HG03432 (cell line): Measurements from ENCODE around the gene AMMECR1.
"Not testable (repeated sequence)": the region's sequence is repeated elsewhere in the genome, so short reads cannot be mapped to it uniquely, and the experiment has no call there.

Source experiments
- ATAC-seq: cut with Tn5 transposase; IDR thresholded peaks from one replicate; pipeline ENCODE4 v1.9.1; 2021; ENCODE audit warnings: mild to moderate bottlenecking, moderate library complexity; ENCODE audit not compliant: unreplicated experiment

Gene AMMECR1

GRCh38 chrX:110259117-110259516 is 58.8 kb downstream of the AMMECR1 start:
- no peak for ATAC-seq

- no peak for ATAC-seq
These were observed 59.3 kb downstream of the AMMECR1 start for GRCh38 chrX:110258552-110258951.

DNA sequence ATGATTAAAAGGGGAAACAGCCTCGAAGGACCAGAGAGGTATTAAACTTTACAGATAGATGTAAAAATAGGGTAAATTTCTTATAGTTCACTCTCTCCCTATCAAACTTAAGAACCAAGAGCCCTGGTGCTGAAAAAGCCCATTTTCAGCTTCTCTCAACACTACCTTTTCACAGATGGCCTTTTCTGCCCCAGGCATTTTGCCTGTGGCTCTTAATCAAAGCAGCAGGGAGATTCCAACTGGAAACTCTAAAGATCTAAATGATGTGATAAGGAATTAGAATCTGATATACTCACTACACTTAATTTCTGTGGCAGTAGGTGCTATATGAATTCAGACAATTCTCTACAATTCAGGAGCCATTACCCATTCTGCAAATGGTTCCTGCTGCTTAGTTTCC is 60.0 kb downstream of the AMMECR1 start:
- ATAC-seq = no peak

- no peak for ATAC-seq
These were observed 65.2 kb downstream of the AMMECR1 start for GRCh38 chrX:110252711-110253110.

- ATAC-seq = no peak
These were observed 65.9 kb downstream of the AMMECR1 start for GRCh38 chrX:110251961-110252360.

- no peak for ATAC-seq
These were observed 66.4 kb downstream of the AMMECR1 start for GRCh38 chrX:110251526-110251925.

GRCh38 chrX:110250847-110251246 is 67.0 kb downstream of the AMMECR1 start:
- ATAC-seq = no peak

GRCh38 chrX:110248578-110248977 is 69.3 kb downstream of the AMMECR1 start:
- no peak for ATAC-seq

DNA sequence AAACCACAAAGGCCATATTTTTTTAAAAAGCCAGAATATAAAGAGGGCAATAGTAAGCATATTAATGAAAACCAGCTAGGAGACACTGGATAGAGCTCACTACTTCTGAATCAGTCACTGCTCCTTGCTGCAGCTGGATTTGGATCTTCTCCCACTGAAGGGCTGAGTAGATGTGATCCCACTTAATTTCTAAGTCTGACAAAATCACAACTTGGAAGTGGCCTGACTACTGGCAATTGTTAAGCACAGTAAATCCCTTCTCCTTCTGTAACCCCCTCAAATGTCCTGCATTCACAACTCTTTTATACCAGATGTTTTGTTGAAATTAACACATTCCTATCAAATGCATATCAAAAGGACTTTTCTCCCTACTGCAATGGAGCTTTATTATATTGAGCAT is 72.9 kb downstream of the AMMECR1 start:
- ATAC-seq = no peak

- no peak for ATAC-seq
These were observed 75.5 kb downstream of the AMMECR1 start for GRCh38 chrX:110242371-110242770.

DNA sequence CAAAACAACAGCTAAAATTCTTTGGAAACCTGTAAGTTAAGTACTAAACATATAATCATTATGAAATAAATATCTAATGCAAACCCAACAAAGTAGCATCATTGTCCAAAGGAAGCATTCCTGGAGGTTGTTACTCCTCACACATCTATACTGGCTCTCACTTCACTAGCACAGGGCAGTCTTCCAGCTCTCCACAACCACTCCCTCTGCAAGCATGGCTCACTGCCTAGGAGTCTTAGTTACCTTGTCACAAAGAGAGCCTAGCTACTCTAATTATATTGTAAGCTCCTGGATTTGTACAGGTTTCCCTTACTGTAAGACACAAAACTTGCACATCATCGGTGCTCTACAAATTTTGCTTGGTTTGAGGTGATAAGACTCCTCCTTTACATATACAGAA is 76.1 kb downstream of the AMMECR1 start:
- ATAC-seq = no peak

DNA sequence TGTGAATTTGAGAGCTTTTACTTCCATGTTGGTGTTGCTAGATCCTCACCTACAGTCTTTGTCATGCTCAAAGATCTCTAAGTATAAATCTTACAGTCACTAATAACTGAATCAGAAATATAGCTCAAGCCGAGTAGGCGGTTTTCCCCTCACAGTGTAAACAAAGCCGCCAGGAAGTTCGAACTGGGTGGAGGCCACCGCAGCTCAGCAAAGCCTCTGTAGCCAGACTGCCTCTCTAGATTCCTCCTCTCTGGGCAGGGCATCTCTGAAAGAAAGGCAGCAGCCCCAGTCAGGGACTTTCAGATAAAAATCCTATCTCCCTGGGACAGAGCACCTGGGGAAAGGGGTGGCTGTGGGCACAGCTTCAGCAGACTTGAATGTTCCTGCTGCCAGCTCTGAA is 79.6 kb downstream of the AMMECR1 start:
- ATAC-seq = not testable (repeated sequence)

GRCh38 chrX:110231485-110231884 is 86.4 kb downstream of the AMMECR1 start:
- ATAC-seq = not testable (repeated sequence)

GRCh38 chrX:110229497-110230111 is 88.3 kb downstream of the AMMECR1 start:
- ATAC-seq = not testable (repeated sequence)

DNA sequence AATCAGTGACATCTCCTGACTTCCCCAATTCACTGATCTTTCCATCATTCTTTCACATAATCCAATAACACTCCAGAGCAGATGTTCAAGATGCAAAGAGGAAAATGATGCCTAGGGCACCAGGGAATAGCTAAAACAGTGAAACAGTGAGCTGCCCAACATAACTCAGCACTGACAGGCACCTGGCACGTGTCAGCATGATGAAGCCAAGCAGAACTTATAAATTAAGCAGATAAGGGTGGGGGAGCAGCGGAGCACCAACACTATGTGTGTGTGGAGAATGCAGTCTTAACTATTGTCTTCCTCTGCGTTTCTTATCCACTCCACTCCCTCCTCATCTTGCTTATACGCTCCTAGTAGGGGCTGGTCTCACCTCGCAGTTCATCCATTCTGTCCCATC is 89.4 kb downstream of the AMMECR1 start:
- no peak for ATAC-seq

- ATAC-seq = no peak
These were observed 91.0 kb downstream of the AMMECR1 start for GRCh38 chrX:110226931-110227330.

DNA sequence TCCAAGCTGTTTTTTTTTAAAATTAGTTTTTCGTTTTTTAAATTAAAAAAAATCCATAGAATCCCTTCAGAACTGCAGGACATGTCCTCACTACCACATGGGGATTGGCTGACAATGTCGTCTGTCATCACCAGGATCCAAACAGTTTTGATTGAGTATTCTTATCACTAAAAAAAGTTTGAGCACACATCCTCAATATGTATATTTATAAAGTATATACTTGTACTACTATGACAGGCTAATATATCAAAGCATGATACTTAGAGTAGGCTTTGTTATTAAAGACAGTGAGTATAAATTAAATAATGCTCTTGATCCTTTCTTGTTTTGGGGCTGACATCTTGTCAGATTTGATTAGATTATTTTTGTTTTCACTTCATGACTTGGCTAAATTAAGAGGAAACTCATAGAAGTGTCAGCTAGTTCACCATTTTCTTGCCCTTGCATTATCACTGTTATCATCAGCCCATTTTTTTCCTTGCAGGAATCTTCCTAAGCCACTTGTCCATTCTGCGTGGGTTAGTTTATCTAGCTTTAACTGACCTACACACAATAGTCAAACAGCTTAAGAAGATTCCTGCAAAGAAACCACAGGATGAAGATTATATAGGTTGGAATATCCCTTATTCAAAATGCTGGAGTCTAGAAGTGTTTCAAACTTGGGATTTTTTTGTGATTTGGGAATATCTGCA is 92.8 kb downstream of the AMMECR1 start:
- ATAC-seq = no peak

DNA sequence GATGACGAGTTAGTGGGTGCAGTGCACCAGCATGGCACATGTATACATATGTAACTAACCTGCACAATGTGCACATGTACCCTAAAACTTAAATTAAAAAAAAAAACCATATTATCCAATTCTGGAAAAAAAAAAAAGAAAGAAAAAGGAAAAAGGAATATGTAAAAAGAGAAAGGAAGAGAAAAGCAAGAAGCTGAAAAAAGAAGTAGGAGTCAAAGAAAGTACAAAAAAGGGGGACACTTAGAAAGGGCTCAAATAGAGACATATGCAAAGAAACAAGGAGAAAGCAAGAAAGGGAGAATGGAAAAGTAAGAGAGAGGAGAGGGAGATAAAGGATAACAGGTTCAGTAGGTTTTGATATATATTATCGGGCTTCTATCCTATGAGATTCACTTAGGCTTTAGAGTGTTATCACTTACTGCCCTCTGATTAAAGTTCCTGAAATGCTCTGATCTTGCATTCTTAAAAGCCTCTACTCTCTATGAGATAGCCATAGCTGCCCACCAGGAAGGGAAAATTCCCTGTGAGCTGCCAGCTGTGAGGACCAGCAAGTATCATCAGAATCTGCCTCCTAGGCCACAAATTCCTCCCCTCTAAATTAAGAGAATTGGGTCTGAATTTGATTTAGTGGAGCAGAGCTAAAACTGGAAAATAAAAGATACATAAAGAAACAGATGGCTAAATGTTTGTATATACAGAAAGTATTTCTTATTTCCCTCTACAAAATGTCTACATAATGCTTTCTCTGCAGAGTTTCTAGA is 95.2 kb downstream of the AMMECR1 start:
- no peak for ATAC-seq

DNA sequence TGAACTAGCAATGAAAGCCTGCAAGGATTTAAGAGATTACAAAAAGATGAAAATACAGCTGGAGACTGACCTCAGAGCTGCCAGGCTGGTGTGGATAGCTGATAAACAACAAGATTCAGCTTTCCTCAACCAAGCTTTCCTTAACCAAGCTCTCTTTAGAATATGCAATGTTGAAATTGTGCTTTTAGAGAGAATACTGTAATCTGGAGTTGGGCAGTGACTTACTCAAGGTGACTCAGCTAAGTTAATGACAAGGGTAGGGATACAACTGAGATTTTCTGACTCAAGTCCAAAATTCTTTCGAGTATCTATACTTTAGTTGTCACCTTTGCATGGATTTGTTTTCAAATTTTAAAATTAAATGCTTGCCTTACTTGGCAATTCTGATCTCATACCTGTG is 98.0 kb downstream of the AMMECR1 start:
- ATAC-seq = no peak

- ATAC-seq = no peak
These were observed 99.3 kb downstream of the AMMECR1 start for GRCh38 chrX:110218591-110218990.

DNA sequence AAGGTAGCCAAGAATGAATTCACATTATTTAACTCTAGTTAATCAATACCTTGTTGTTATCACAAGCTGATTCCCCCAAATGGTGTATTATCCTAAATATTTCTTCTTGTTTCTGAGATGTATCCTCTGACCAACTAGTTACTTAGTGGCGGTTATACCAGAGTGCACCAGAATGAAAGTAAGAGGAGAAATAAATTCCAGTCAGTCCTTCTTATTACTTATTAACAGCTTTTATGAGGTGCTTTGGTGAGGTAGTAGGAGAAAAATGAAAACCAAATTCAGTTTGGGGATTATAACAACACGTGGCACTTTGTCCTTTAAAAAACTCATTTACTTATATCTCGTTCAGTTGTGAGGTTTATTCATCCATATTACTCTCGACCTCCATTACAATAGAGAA is 101.9 kb downstream of the AMMECR1 start:
- no peak for ATAC-seq

DNA sequence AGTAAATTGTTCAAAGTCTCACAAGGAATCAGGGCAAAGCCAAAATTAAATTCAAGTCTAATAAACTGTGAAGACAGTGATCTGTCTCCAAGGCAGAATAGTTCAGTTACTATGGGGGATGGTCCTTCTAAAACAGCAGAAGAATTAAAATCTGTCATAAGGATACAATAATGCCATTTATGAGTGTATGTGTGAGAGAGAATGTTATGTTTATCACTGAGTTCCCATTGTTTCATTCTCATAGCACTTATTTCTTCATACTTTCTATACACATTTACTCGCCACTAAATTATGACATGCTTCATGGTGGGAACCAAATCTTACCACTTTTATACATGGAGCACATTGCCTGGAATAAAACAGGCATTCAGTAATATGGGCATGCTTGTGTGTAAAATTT is 102.5 kb downstream of the AMMECR1 start:
- no peak for ATAC-seq
